Measurements from ENCODE around the gene ZNF227. TPM values are rescaled to one million over a fixed set of nuclear protein-coding genes. Genes with fewer than 3 reads are reported as not detected.
"Not testable (repeated sequence)": the region's sequence is repeated elsewhere in the genome, so short reads cannot be mapped to it uniquely, and the experiment has no call there.

Gene ZNF227
- total and polyA plus RNA-seq, 8 donors, result 2.9 to 9.7 (median 7.2) TPM

DNA sequence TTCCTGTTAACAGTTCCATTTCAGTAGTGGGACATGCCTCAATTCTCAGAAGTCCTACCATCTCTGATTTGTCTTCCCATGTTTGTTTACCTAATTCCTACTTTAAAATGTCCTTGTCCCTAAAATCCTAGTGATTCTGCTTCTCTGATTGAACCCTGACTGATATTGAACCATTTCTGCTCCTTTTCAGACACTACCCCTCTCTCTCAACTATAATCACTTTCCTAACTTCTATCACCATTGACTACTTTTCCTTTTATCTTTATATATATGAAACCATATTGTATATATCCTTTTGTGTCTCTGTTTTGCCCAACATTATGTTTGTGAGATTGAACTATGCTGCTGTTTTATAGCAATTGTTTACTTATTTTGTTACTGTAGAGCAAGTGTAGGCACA is 15.6 kb upstream of the ZNF227 start:
- no peak for DNase-seq
- no peak for FAIRE-seq
- peaks cover 0 to 4% (median 0%) of the 10 kb centered on the region in 4 donors for H3K9me3 ChIP-seq
- H3K27ac ChIP-seq, result no peak overlapping the region
- no peak for ATAC-seq
- intact Hi-C loops (cut with DNase I), result no loop called here
- H3K4me1 ChIP-seq, result no peaks in the 10 kb centered on the region
- H3K36me3 ChIP-seq, result no peaks in the 10 kb centered on the region
- H3K27me3 ChIP-seq, result no peaks in the 10 kb centered on the region
- no peak overlapping the region for H3K4me3 ChIP-seq
- TF ChIP-seq, protein P1, sequence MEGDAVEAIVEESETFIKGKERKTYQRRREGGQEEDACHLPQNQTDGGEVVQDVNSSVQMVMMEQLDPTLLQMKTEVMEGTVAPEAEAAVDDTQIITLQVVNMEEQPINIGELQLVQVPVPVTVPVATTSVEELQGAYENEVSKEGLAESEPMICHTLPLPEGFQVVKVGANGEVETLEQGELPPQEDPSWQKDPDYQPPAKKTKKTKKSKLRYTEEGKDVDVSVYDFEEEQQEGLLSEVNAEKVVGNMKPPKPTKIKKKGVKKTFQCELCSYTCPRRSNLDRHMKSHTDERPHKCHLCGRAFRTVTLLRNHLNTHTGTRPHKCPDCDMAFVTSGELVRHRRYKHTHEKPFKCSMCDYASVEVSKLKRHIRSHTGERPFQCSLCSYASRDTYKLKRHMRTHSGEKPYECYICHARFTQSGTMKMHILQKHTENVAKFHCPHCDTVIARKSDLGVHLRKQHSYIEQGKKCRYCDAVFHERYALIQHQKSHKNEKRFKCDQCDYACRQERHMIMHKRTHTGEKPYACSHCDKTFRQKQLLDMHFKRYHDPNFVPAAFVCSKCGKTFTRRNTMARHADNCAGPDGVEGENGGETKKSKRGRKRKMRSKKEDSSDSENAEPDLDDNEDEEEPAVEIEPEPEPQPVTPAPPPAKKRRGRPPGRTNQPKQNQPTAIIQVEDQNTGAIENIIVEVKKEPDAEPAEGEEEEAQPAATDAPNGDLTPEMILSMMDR (IDR thresholded peaks at IDR 0.05), result no peak

DNA sequence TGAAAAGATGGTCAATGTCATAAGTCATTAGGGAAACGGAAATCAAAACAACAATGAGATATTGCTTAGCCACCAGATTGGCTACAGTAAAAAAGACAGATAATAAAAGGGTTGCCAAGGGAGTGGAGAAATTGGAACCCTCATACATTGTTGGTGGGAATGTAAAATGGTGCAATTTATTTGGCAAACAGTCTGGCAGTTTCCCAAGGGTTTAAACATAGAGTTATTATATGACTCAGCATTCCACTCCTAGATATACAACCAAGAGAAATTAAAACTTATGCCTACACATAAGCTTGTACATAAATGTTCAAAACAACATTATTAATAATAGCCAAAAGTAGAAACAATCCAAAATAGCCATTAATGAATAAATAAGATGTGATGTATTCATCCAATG is 9.9 kb upstream of the ZNF227 start:
- 75% methylated on average over 1 of the region's 1 CpG for WGBS, 2 donors
- Histone ChIP-seq H3K36me3 (no peaks in the 10 kb centered on the region), H3K27me3 (no peaks in the 10 kb centered on the region), H3K4me3 (no peak overlapping the region), H3K9me3 (peaks cover 0 to 6% (median 0%) of the 10 kb centered on the region in 4 donors), H3K4me1 (peaks cover 0 to under 1% (median 0%) of the 10 kb centered on the region in 3 donors), H3K27ac (no peak overlapping the region)
- intact Hi-C loops (cut with DNase I), result no loop called here
- TF ChIP-seq, protein P1 (IDR thresholded peaks at IDR 0.05), result no peak
- ATAC-seq (no peak), FAIRE-seq (no peak), DNase-seq (no peak)

DNA sequence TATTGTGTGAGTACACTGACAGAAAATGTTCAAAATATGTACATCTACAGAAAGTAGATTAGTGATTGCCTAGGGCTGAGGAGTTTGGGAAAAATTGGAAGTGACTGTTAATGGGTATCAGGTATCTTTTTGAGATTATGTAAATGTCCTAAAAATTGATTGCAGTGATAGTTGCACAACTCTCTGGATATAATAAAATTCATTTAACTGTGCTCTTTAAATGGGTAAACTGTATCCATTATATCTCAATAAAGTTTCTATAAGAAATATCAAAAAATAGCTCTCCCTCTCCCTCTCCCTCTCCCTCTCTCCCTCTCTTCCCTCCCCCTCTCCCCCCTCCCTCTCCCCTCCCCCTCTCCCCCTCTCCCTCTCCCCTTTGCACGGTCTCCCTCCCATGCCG is 9.4 kb upstream of the ZNF227 start:
- TF ChIP-seq, protein P1 (IDR thresholded peaks at IDR 0.05), result no peak

DNA sequence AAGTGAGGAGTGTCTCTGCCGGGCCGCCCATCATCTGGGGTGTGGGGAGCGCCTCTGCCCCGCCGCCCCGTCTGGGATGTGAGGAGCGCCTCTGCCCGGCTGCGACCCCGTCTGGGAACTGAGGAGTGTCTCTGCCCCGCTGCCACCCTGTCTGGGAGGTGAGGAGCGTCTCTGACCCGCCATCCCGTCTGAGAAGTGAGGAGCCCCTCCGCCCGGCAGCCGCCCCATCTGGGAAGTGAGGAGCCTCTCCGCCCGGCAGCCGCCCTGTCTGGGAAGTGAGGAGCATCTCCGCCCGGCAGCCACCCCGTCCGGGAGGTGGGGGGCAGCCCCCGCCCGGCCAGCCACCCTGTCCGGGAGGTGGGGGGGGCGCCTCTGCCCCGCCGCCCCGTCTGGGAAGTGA is 8.5 kb upstream of the ZNF227 start:
- ATAC-seq; H3K36me3 ChIP-seq; H3K4me1 ChIP-seq; H3K9me3 ChIP-seq; H3K27me3 ChIP-seq; intact Hi-C loops (cut with DNase I); H3K27ac ChIP-seq; FAIRE-seq; H3K4me3 ChIP-seq: not testable (repeated sequence)
- WGBS, 2 donors, result 88 to 93% methylated on average over 18 to 31 of the region's 31 CpGs
- peak in 1 of 6 donors; percentile 51 for DNase-seq

More for the DNA sequence above, 9.4 kb upstream of the ZNF227 start:
- ATAC-seq (no peak), FAIRE-seq (no peak), DNase-seq (no peak)
- Histone ChIP-seq H3K27me3 (no peaks in the 10 kb centered on the region), H3K9me3 (peaks cover 0 to 6% (median 0%) of the 10 kb centered on the region in 4 donors), H3K4me3 (no peak overlapping the region), H3K27ac (no peak overlapping the region), H3K36me3 (no peaks in the 10 kb centered on the region), H3K4me1 (peaks cover 0 to 5% (median 0%) of the 10 kb centered on the region in 3 donors)
- intact Hi-C loops (cut with DNase I), result no loop called here
- whole genome bisulfite sequencing, 2 donors, result 100% methylated on average over 1 of the region's 2 CpGs; no CpG with 5 or more reads in 1 of the 2 donors

DNA sequence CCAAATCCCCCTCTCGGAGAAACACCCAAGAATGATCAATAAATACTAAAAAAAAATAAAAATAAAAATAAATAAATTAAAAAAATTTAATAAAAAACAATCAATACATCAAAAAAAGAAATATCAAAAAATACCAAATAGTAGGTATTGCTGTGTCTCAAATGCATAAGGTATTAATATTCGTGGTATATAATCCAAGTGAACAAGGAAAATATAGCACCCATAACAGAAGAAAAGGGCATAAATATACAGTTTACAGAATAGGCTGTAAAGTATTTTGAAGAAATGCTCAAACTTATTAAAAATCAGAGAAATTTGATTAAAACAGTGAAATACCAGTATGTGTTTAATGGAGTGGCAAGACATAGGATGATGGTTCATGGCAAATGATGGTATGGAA is 7.6 kb upstream of the ZNF227 start:
- no peak for DNase-seq
- WGBS, 2 donors, result 39 to 66% methylated on average over 2 of the region's 2 CpGs
- no peaks in the 10 kb centered on the region for H3K27me3 ChIP-seq
- peaks cover 0 to 5% (median 0%) of the 10 kb centered on the region in 3 donors for H3K4me1 ChIP-seq
- TF ChIP-seq, protein P1 (IDR thresholded peaks at IDR 0.05), result no peak
- H3K27ac ChIP-seq, result no peak overlapping the region
- peaks cover 0 to 6% (median 0%) of the 10 kb centered on the region in 4 donors for H3K9me3 ChIP-seq
- no peak for FAIRE-seq
- H3K4me3 ChIP-seq, result no peak overlapping the region
- no peaks in the 10 kb centered on the region for H3K36me3 ChIP-seq
- intact Hi-C loops (cut with DNase I), result no loop called here
- ATAC-seq, result no peak

All from pancreas (tissue), 10 donors.